Endothelial cell of umbilical vein (primary cell): ENCODE measurements around the gene DNAJC18. TPM values are rescaled to one million over a fixed set of nuclear protein-coding genes. Genes with fewer than 3 reads are reported as not detected.

Experiments used
- BruUV-seq: library from RNA; stranded (reverse); fragments of 400-500 nt; replicated peaks from 2 replicates; lab custom pipeline; 2021; lab: Mats Ljungman, UMichigan
- CTCF ChIA-PET: fragments of 300-600, 350-600 bp; sonication (Branson Sonifier 250); formaldehyde crosslinking; loops from one replicate; lab custom pipeline; 2021; ENCODE audit warnings: antibody characterized with exemption, inconsistent platforms; lab: Charles Lee
- POLR2A ChIA-PET: fragments of 300-600, 350-600 bp; sonication (Branson Sonifier 250); formaldehyde crosslinking; loops from one replicate; lab custom pipeline; 2021; ENCODE audit warnings: antibody characterized with exemption, inconsistent platforms; lab: Charles Lee
- DNase-seq: peaks from one replicate; pipeline ENCODE4 v3.0.0-alpha.2; 2011; ENCODE audit warnings: low read depth, low spot score
- FAIRE-seq: peaks from 2 replicates; lab custom pipeline; 2011; peaks lifted over from hg19 to GRCh38; lab: Jason Lieb, UNC
- H2AFZ ChIP-seq: 2 replicates; pipeline ENCODE4 v1.6.0; 2012; ENCODE audit warnings: low read depth, low read length, control low read depth, inconsistent platforms
- H3K27ac ChIP-seq: 2 replicates; pipeline ENCODE4 v1.5.1; 2011; ENCODE audit warnings: low read depth, mild to moderate bottlenecking, control low read depth, low read length, moderate library complexity; ENCODE audit not compliant: insufficient read depth
- H3K27me3 ChIP-seq, 2 experiments: 2 replicates each; pipeline versions ENCODE4 v1.6.0 to v1.6.1; 2011; ENCODE audit warnings: low read length in 2 of 2, mixed read lengths in 1 of 2; ENCODE audit not compliant: control insufficient read depth in 2 of 2, insufficient read depth in 2 of 2
- H3K36me3 ChIP-seq, 2 experiments: 2 replicates in 1 of 2; 3 replicates in 1 of 2; pipeline ENCODE4 v1.5.1; 2011; ENCODE audit warnings: low read length in 2 of 2, mild to moderate bottlenecking in 1 of 2, moderate library complexity in 1 of 2; ENCODE audit not compliant: control insufficient read depth in 2 of 2, insufficient read depth in 2 of 2; ENCODE audit errors: extremely low read depth in 1 of 2
- H3K4me1 ChIP-seq: 3 replicates; pipeline ENCODE4 v1.5.1; 2011; ENCODE audit warnings: mild to moderate bottlenecking, low read length; ENCODE audit not compliant: control insufficient read depth, insufficient read depth; ENCODE audit errors: extremely low read depth
- H3K4me2 ChIP-seq: 2 replicates; pipeline ENCODE4 v1.6.1; 2011; ENCODE audit warnings: low read length, control low read depth, mixed read lengths; ENCODE audit not compliant: insufficient read depth
- H3K4me3 ChIP-seq, 3 experiments: fragments of 200-600 bp in 1 of 3; sonication (generic), shearing (Covaris generic) in 1 of 3; replicated peaks in 1 of 3; 2 replicates each; pipeline ENCODE4 v1.5.1; 2011 to 2016; ENCODE audit warnings: control low read depth in 3 of 3, low read length in 3 of 3, mild to moderate bottlenecking in 2 of 3, inconsistent platforms in 1 of 3, low read depth in 1 of 3, moderate library complexity in 1 of 3; ENCODE audit not compliant: insufficient read depth in 1 of 3
- H3K79me2 ChIP-seq: 2 replicates; pipeline ENCODE4 v1.6.0; 2012; ENCODE audit warnings: low read length, inconsistent platforms; ENCODE audit not compliant: control insufficient read depth, insufficient read depth
- H3K9ac ChIP-seq: replicated peaks from 2 replicates; pipeline ENCODE3; 2011; ENCODE audit warnings: low read length, control low read depth; ENCODE audit not compliant: insufficient read depth; ENCODE audit errors: extremely low read depth
- H3K9me1 ChIP-seq: replicated peaks from 3 replicates; pipeline ENCODE4 v1.6.0; 2011; ENCODE audit warnings: mild to moderate bottlenecking, low read length; ENCODE audit not compliant: control insufficient read depth, insufficient read depth; ENCODE audit errors: extremely low read depth
- H3K9me3 ChIP-seq: replicated peaks from 2 replicates; pipeline ENCODE4 v1.5.1; 2012; ENCODE audit warnings: low read length, inconsistent platforms; ENCODE audit not compliant: control insufficient read depth, insufficient read depth
- H4K20me1 ChIP-seq: replicated peaks from 2 replicates; pipeline ENCODE3; 2011; ENCODE audit warnings: mild to moderate bottlenecking, low read length; ENCODE audit not compliant: control insufficient read depth, insufficient read depth; ENCODE audit errors: extremely low read depth
- EZH2 ChIP-seq: IDR thresholded peaks from 2 replicates; pipeline ENCODE4 v1.6.1; 2012; ENCODE audit warnings: borderline replicate concordance, low read depth, mild to moderate bottlenecking, moderate library complexity, low read length, inconsistent platforms; ENCODE audit not compliant: severe bottlenecking
- FOS ChIP-seq: IDR thresholded peaks from 2 replicates; pipeline ENCODE4 v1.6.1; 2011; ENCODE audit warnings: mild to moderate bottlenecking, low read length, moderate library complexity, borderline replicate concordance; ENCODE audit not compliant: insufficient read depth
- GATA2 ChIP-seq: IDR thresholded peaks from 2 replicates; pipeline ENCODE4 v1.7.0; 2011; ENCODE audit warnings: low read depth, mild to moderate bottlenecking, moderate library complexity, mixed read lengths, low read length; ENCODE audit not compliant: insufficient read length, insufficient read depth
- JUN ChIP-seq: IDR thresholded peaks from 2 replicates; pipeline ENCODE4 v1.6.1; 2011; ENCODE audit warnings: borderline replicate concordance, low read depth; ENCODE audit not compliant: insufficient read length, insufficient read depth
- MYC ChIP-seq: IDR thresholded peaks from one replicate; pipeline ENCODE4 v1.6.1; 2011; ENCODE audit warnings: mild to moderate bottlenecking, low read depth, low read length
- POLR2A ChIP-seq: IDR thresholded peaks from 2 replicates; pipeline ENCODE4 v1.6.1; 2012; ENCODE audit warnings: low read depth, mild to moderate bottlenecking, control low read depth, low read length
- POLR2AphosphoS5 ChIP-seq: IDR thresholded peaks from 2 replicates; pipeline ENCODE4 v1.6.1; 2012; ENCODE audit warnings: low read depth, mild to moderate bottlenecking, control low read depth, low read length, moderate library complexity; ENCODE audit not compliant: insufficient read depth
- dilution Hi-C: fragments of 300-500 bp; cut with MboI; formaldehyde crosslinking; loops from one replicate; pipeline ENCODE4 v1.15.0; 2019; ENCODE audit warnings: low sequenced_read_pairs; ENCODE audit not compliant: extremely low pct_ligation_motif_present
- intact Hi-C: fragments of 100-400 bp; cut with micrococcal nuclease; formaldehyde crosslinking; loops from one replicate; pipeline ENCODE4 v1.10.0; 2022
- polyA plus RNA-seq, 4 experiments: library from polyadenylated mRNA; depleted of rRNA in 3 of 4; stranded (reverse) in 3 of 4; unstranded in 1 of 4; fragments of >200 nt; gene quantifications; 2 replicates each; pipeline versions ENCODE4 v1.2.1 to v1.2.3, GENCODE V29; 2011 to 2012; ENCODE audit warnings: missing spikeins in 1 of 4
- total RNA-seq: library from RNA; stranded (reverse); gene quantifications from 2 replicates; pipeline ENCODE4 v1.2.3, GENCODE V29; 2021
- TF ChIP-seq, protein P1 (sequence below), 2 donors: IDR thresholded peaks; 1 replicate in 1 of 2; 2 replicates in 1 of 2; pipeline ENCODE4 v1.5.1; 2011; ENCODE audit warnings: low read length in 2 of 2, mild to moderate bottlenecking in 2 of 2, moderate library complexity in 2 of 2, control low read depth in 1 of 2, inconsistent platforms in 1 of 2, low read depth in 1 of 2; ENCODE audit not compliant: insufficient read depth in 1 of 2; ENCODE audit errors: extremely low read depth in 1 of 2
- TF ChIP-seq, protein P2 (sequence below): IDR thresholded peaks from 2 replicates; pipeline ENCODE4 v1.6.1; 2011; ENCODE audit not compliant: insufficient read depth, insufficient read length

Gene DNAJC18
- total and polyA plus RNA-seq, 2 donors (not counting 3 experiments of a cell fraction or from before 2014, with no cell fraction given) = 23.2 to 52.6 TPM

DNA sequence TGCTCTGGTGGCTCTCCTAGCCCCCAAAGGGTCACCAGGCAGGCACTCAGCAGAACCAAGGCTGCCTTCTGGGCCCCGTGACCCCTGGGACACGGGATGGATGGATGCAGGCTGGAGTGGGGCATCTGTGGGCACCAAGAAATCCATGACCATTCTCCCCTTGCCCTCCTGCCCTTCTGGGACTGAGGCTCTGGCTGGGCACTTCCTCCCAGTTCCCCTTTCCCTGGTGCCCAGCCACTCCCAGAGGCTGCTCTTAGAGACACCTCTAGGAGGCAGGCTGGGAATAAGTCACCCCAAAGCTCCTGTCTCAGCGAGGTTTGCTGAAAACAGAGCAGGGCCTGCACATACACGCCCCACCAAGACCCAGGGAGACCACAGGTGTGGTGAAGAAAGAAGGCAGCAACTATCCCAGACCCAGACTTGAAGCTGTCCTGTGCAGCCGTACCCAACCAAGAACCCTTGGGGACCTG lies 42.3 kb upstream of the DNAJC18 start:
- peaks cover 4 to 15% of the 10 kb centered on the region in 2 experiments for H3K36me3 ChIP-seq
- no peak for TF ChIP-seq MYC
- no peak for TF ChIP-seq POLR2AphosphoS5
- TF ChIP-seq, protein P1, sequence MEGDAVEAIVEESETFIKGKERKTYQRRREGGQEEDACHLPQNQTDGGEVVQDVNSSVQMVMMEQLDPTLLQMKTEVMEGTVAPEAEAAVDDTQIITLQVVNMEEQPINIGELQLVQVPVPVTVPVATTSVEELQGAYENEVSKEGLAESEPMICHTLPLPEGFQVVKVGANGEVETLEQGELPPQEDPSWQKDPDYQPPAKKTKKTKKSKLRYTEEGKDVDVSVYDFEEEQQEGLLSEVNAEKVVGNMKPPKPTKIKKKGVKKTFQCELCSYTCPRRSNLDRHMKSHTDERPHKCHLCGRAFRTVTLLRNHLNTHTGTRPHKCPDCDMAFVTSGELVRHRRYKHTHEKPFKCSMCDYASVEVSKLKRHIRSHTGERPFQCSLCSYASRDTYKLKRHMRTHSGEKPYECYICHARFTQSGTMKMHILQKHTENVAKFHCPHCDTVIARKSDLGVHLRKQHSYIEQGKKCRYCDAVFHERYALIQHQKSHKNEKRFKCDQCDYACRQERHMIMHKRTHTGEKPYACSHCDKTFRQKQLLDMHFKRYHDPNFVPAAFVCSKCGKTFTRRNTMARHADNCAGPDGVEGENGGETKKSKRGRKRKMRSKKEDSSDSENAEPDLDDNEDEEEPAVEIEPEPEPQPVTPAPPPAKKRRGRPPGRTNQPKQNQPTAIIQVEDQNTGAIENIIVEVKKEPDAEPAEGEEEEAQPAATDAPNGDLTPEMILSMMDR (IDR thresholded peaks at IDR 0.05; ENCODE audit: extremely low read depth in 1 of 2, insufficient read depth in 1 of 2, low read depth in 1 of 2, low read length in 2 of 2) = peak in 1 of 2 donors; percentile 36
- no peak for TF ChIP-seq JUN
- peaks cover 14% of the 10 kb centered on the region for H3K79me2 ChIP-seq
- H3K9me3 ChIP-seq = no peaks in the 10 kb centered on the region
- peak overlapping the region; percentile 24 for H2AFZ ChIP-seq
- H3K4me3 ChIP-seq = peak overlapping the region; percentile 4 to 67 (median 42)
- no peaks in the 10 kb centered on the region for H3K9me1 ChIP-seq
- H3K27ac ChIP-seq = peak overlapping the region; percentile 94
- BruUV-seq = no TSS peak
- H3K27me3 ChIP-seq = no peaks in the 10 kb centered on the region
- CTCF ChIA-PET = interaction anchor here (0.6 to 3.2 kb wide), 13 partner anchors 8 to 59 kb away, joined by 3 to 59 read pairs (median 8); partner anchors contain the start of genes ECSCR and SMIM33
- H4K20me1 ChIP-seq = no peaks in the 10 kb centered on the region
- peak overlapping the region; percentile 87 for H3K4me2 ChIP-seq
- intact Hi-C loops = loop anchor here (1.0 kb wide), 6 partner anchors 8 to 37 kb away; partner anchors contain the start of gene ECSCR
- FAIRE-seq (no peak), DNase-seq (no peak)
- dilution Hi-C loops = no loop called here
- peaks cover 27% of the 10 kb centered on the region for H3K4me1 ChIP-seq
- POLR2A ChIA-PET = interaction anchor here (0.5 to 2.2 kb wide), 7 partner anchors 8 to 38 kb away, joined by 3 to 21 read pairs (median 7); partner anchors contain the start of gene ECSCR
- H3K9ac ChIP-seq = peak overlapping the region; percentile 86

DNA sequence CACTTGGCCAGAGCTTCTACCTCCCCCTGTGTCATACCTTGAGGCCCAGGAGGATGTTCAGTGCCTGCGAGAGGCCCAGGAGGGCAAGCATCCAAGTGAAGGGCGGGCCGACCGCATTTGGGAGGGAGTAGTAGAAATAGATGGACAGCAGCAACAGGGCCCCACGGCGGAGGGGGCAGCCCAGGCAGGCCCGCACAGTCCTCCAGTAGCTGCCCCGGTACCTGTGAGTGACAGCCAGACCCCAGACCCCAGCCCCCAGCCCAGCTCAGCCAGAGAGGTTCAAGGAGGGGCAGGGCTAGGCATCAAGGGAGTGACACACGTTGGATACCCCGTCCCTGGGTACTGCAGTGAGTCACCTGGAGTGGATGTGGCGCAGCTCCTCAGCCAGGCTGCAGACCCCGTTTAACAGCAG lies 41.8 kb upstream of the DNAJC18 start:
- H3K36me3 ChIP-seq = peaks cover 4 to 17% of the 10 kb centered on the region in 2 experiments
- peak overlapping the region; percentile 87 for H3K4me2 ChIP-seq
- no peak for FAIRE-seq
- H3K27me3 ChIP-seq = no peaks in the 10 kb centered on the region
- no peak for TF ChIP-seq POLR2AphosphoS5
- no peak for TF ChIP-seq POLR2A
- TF ChIP-seq FOS = no peak
- TF ChIP-seq EZH2 = no peak
- TF ChIP-seq JUN = no peak
- no peak for TF ChIP-seq MYC
- TF ChIP-seq, protein P1 (IDR thresholded peaks at IDR 0.05; ENCODE audit: extremely low read depth in 1 of 2, insufficient read depth in 1 of 2, low read depth in 1 of 2, low read length in 2 of 2) = no peak
- TF ChIP-seq GATA2 = no peak
- TF ChIP-seq, protein P2, sequence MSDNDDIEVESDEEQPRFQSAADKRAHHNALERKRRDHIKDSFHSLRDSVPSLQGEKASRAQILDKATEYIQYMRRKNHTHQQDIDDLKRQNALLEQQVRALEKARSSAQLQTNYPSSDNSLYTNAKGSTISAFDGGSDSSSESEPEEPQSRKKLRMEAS = no peak
- peaks cover 14% of the 10 kb centered on the region for H3K79me2 ChIP-seq
- peak overlapping the region in 2 of 3 experiments; percentile 42 to 67 for H3K4me3 ChIP-seq
- ChIA-PET POLR2A (interaction anchor here (0.5 to 2.2 kb wide), 4 partner anchors 8 to 37 kb away, joined by 4 to 21 read pairs (median 7); partner anchors contain the start of gene ECSCR), CTCF (interaction anchor here (1.0 to 3.2 kb wide), 8 partner anchors 11 to 59 kb away, joined by 3 to 59 read pairs (median 12); partner anchors contain the start of genes ECSCR and SMIM33)
- H3K9me1 ChIP-seq = no peaks in the 10 kb centered on the region
- peak overlapping the region; percentile 86 for H3K9ac ChIP-seq
- H3K4me1 ChIP-seq = peaks cover 27% of the 10 kb centered on the region
- H2AFZ ChIP-seq = no peak overlapping the region
- peak; percentile 10 for DNase-seq
- H3K27ac ChIP-seq = peak overlapping the region; percentile 94
- BruUV-seq = no TSS peak
- dilution Hi-C loops (no loop called here), intact Hi-C loops (no loop called here)
- H3K9me3 ChIP-seq = no peaks in the 10 kb centered on the region
- no peaks in the 10 kb centered on the region for H4K20me1 ChIP-seq
